Measurements from ENCODE around the gene DLG2.

DLG2 gene

DNA sequence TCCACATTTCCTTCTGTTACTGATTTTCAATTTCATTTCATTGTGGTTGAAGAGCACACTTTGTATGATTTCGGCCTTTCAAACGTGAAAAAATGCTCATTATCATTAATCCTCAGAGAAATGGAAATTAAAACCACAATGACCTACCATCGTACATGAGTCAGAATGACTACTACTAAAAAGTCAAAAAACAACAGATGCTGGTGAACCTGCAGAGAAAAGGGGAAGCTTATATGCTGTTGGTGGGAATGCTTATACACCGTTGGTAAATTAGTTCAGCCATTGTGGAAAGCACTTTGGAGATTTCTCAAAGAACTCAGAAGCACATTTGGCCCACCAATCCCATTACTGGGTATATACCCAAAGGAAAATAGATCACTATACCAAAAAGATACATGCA is 57.6 kb downstream of the DLG2 start:
- no peaks in the 10 kb centered on the region for H3K9me3 ChIP-seq (replicated peaks; ENCODE audit: insufficient read depth, low read length)
- no peaks in the 10 kb centered on the region for H3K36me3 ChIP-seq (replicated peaks; ENCODE audit: insufficient read depth, low read length)
- H3K4me1 ChIP-seq (ENCODE audit: low read length): no peaks in the 10 kb centered on the region
- no peaks in the 10 kb centered on the region for H3F3A ChIP-seq (ENCODE audit: insufficient read depth, low read length)
- no peak overlapping the region for H3K9ac ChIP-seq (ENCODE audit: low read length)
- no peak overlapping the region for H3K27ac ChIP-seq (ENCODE audit: low read length)
- H4K20me1 ChIP-seq (ENCODE audit: insufficient read depth, low read length): no peaks in the 10 kb centered on the region
- no peaks in the 10 kb centered on the region for H3K27me3 ChIP-seq (replicated peaks; ENCODE audit: insufficient read depth, low read length)
- H3K9me2 ChIP-seq (replicated peaks; ENCODE audit: insufficient read depth, low read length): no peaks in the 10 kb centered on the region
- no peak for DNase-seq
- no peak overlapping the region for H3K4me3 ChIP-seq (ENCODE audit: low read length)
- H3K4me2 ChIP-seq (ENCODE audit: low read depth, low read length): no peak overlapping the region
- no peak for TF ChIP-seq EZH2 (optimal IDR thresholded peaks at IDR 0.05; ENCODE audit: low read depth, low read length)
- TF ChIP-seq EZH2phosphoT487 (IDR thresholded peaks at IDR 0.05; ENCODE audit: low read length): no peak
- TF ChIP-seq, protein P1, sequence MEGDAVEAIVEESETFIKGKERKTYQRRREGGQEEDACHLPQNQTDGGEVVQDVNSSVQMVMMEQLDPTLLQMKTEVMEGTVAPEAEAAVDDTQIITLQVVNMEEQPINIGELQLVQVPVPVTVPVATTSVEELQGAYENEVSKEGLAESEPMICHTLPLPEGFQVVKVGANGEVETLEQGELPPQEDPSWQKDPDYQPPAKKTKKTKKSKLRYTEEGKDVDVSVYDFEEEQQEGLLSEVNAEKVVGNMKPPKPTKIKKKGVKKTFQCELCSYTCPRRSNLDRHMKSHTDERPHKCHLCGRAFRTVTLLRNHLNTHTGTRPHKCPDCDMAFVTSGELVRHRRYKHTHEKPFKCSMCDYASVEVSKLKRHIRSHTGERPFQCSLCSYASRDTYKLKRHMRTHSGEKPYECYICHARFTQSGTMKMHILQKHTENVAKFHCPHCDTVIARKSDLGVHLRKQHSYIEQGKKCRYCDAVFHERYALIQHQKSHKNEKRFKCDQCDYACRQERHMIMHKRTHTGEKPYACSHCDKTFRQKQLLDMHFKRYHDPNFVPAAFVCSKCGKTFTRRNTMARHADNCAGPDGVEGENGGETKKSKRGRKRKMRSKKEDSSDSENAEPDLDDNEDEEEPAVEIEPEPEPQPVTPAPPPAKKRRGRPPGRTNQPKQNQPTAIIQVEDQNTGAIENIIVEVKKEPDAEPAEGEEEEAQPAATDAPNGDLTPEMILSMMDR (IDR thresholded peaks at IDR 0.05; ENCODE audit: low read length): no peak
- H3K79me2 ChIP-seq (ENCODE audit: low read length): no peaks in the 10 kb centered on the region
- no peak overlapping the region for H2AFZ ChIP-seq (ENCODE audit: low read length)

DNA sequence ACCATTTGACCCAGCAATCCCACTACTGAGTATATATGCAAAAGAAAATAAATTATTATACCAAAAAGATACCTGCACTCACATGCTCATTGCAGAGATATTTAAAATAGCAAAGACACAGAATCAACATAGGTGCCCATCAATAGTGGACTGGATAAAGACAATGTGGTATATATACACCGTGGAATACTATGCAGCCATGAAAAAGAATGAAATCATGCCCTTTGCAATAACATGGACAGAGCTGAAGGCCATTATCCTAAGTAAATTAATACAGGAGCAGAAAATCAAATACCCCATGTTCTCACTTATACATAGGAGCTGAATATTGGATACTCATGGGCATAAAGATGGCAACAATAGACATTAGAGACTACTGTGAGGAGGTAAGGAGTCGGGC is 68.7 kb downstream of the DLG2 start:
- no peaks in the 10 kb centered on the region for H3K27me3 ChIP-seq (replicated peaks; ENCODE audit: insufficient read depth, low read length)
- no peaks in the 10 kb centered on the region for H3K36me3 ChIP-seq (replicated peaks; ENCODE audit: insufficient read depth, low read length)
- TF ChIP-seq, protein P1 (IDR thresholded peaks at IDR 0.05; ENCODE audit: low read length): no peak
- TF ChIP-seq EZH2phosphoT487 (IDR thresholded peaks at IDR 0.05; ENCODE audit: low read length): no peak
- TF ChIP-seq EZH2 (optimal IDR thresholded peaks at IDR 0.05; ENCODE audit: low read depth, low read length): no peak
- no peaks in the 10 kb centered on the region for H3K9me3 ChIP-seq (replicated peaks; ENCODE audit: insufficient read depth, low read length)
- no peak overlapping the region for H2AFZ ChIP-seq (ENCODE audit: low read length)
- no peaks in the 10 kb centered on the region for H3F3A ChIP-seq (ENCODE audit: insufficient read depth, low read length)
- no peaks in the 10 kb centered on the region for H4K20me1 ChIP-seq (ENCODE audit: insufficient read depth, low read length)
- no peak overlapping the region for H3K4me2 ChIP-seq (ENCODE audit: low read depth, low read length)
- H3K9ac ChIP-seq (ENCODE audit: low read length): no peak overlapping the region
- DNase-seq: no peak
- H3K79me2 ChIP-seq (ENCODE audit: low read length): no peaks in the 10 kb centered on the region
- H3K9me2 ChIP-seq (replicated peaks; ENCODE audit: insufficient read depth, low read length): no peaks in the 10 kb centered on the region
- H3K4me3 ChIP-seq (ENCODE audit: low read length): no peak overlapping the region
- no peak overlapping the region for H3K27ac ChIP-seq (ENCODE audit: low read length)
- no peaks in the 10 kb centered on the region for H3K4me1 ChIP-seq (ENCODE audit: low read length)

DNA sequence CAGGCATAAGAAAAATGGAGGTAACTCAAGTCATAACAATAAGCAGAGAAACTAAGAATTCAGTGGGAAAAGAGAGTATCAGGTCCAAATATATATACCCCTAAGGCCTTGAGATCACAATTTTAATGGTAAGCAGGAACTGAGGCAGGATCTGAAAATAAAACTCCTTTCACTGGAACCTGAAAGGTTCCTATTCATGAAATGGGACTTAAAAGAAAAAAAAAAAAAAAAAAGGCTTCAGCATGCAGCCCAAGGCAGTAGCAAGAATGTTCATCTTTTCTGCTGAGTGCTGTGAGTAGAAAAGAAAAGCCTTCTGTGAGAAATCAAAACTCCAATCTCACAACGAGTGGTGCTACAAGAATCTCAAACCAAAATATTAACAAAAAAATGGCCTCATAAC is 75.3 kb downstream of the DLG2 start:
- Histone ChIP-seq H3K79me2 (ENCODE audit: low read length) (no peaks in the 10 kb centered on the region), H3K9me2 (replicated peaks; ENCODE audit: insufficient read depth, low read length) (no peaks in the 10 kb centered on the region), H3K27me3 (replicated peaks; ENCODE audit: insufficient read depth, low read length) (no peaks in the 10 kb centered on the region), H3K27ac (ENCODE audit: low read length) (no peak overlapping the region), H4K20me1 (ENCODE audit: insufficient read depth, low read length) (no peaks in the 10 kb centered on the region), H3K4me1 (ENCODE audit: low read length) (no peaks in the 10 kb centered on the region), H3K9ac (ENCODE audit: low read length) (no peak overlapping the region), H3K4me2 (ENCODE audit: low read depth, low read length) (no peak overlapping the region), H3K4me3 (ENCODE audit: low read length) (no peak overlapping the region), H2AFZ (ENCODE audit: low read length) (no peak overlapping the region), H3F3A (ENCODE audit: insufficient read depth, low read length) (no peaks in the 10 kb centered on the region), H3K36me3 (replicated peaks; ENCODE audit: insufficient read depth, low read length) (no peaks in the 10 kb centered on the region), H3K9me3 (replicated peaks; ENCODE audit: insufficient read depth, low read length) (no peaks in the 10 kb centered on the region)
- no peak for DNase-seq
- no peak for TF ChIP-seq EZH2phosphoT487 (IDR thresholded peaks at IDR 0.05; ENCODE audit: low read length)
- TF ChIP-seq EZH2 (optimal IDR thresholded peaks at IDR 0.05; ENCODE audit: low read depth, low read length): no peak
- TF ChIP-seq, protein P1 (IDR thresholded peaks at IDR 0.05; ENCODE audit: low read length): no peak

All from MM.1S (cell line).